ENCODE measurements around the gene NKD1.

Gene NKD1

DNA sequence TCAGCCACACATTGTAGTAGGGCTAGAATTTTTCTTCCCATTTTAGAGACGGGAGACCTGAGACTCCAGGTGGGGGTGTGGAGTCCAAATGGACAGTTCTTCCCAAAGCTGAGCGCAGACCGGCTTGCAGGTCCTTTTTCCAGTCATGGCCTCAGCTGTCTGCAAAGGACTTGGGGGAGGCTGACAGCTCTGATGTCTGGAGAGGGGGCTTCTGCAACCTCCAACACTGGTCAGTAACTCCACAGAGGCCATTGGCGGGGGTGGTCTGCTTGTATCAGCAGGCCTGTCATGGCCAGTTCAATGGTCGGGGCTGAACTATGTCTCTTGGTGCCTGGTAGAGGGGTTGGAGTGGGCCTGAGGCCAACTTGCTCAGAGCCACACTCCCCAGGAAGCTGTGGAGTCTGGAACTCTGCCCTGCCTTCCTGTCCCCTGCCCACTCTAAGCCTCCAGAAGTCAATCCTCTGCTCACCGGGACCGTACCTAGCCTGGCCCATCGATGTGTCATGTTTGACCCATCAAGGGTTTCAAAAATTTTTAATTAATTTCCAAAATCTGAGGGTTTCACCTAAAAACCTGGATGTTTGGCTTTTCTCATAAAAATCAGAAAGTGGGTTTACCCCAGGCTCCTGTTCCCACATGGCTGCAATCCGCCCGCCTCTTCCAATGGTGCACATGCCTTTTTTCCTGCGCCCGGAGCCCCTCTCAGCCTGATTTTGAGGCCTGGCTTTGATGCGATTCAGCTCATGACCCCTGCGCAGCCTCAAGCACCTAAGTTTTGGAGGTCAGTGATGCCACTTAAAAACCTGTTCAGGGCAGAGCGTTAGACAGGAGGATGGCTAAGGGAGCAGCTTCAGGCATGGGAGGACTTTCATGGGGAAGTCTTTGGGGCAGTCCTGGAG is 93.0 kb downstream of the NKD1 start:
- no peak for DNase-seq (ENCODE audit: low read depth)
- no peak for TF ChIP-seq CTCF (IDR thresholded peaks at IDR 0.05; ENCODE audit: control insufficient read depth, insufficient read depth, low read depth, low read length, missing control alignments)
- no peak overlapping the region for H3K4me3 ChIP-seq (ENCODE audit: control insufficient read depth, low read depth, low read length)

- TF ChIP-seq CTCF (IDR thresholded peaks at IDR 0.05; ENCODE audit: control insufficient read depth, insufficient read depth, low read depth, low read length, missing control alignments): no peak
- no peak overlapping the region for H3K4me3 ChIP-seq (ENCODE audit: control insufficient read depth, low read depth, low read length)
These were observed 93.6 kb downstream of the NKD1 start for GRCh38 chr16:50641818-50642187.

DNA sequence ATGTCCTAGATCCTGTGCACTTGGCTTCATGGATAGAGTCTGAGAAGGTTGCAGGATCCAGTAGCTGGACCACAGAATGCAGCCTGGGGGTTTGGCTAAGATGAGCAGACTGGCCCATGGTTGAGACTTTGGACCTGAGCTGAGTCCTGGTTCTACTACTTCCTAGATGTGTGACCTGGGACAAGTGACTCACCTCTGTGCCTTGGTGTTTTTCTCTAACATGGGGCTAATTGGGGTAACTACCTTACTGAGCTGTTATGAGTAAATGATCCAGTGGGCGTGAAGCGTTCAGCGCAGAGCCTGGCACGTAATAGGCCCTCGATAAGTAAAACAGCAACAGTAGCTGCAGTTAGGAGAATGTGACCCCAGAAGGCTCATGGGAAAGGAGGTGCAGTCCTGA is 94.2 kb downstream of the NKD1 start:
- DNase-seq (ENCODE audit: low read depth): no peak
- H3K4me3 ChIP-seq (ENCODE audit: control insufficient read depth, low read depth, low read length): no peak overlapping the region
- no peak for TF ChIP-seq CTCF (IDR thresholded peaks at IDR 0.05; ENCODE audit: control insufficient read depth, insufficient read depth, low read depth, low read length, missing control alignments)

More at GRCh38 chr16:50641818-50642187, 93.6 kb downstream of the NKD1 start:
- no peak for DNase-seq (ENCODE audit: low read depth)

DNA sequence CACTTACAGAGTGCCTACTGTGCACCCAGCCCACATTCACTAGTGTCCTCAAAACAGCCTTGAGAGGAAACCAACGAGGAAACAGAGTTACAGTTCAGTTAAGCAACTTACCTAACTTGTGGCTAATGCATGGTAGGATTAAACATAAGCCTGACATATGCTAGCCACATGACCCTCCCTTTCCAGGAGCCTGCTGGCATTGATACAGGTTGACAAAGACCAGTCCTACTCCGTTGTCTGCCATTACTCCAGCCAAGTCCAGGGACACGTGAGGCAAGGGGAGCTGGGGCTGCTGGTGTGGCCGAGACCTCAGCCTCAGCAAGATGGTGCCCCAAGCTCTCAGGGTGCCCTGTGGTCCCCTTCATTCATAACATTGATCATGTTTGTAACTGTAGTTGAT is 95.0 kb downstream of the NKD1 start:
- no peak for DNase-seq (ENCODE audit: low read depth)
- no peak for TF ChIP-seq CTCF (IDR thresholded peaks at IDR 0.05; ENCODE audit: control insufficient read depth, insufficient read depth, low read depth, low read length, missing control alignments)
- H3K4me3 ChIP-seq (ENCODE audit: control insufficient read depth, low read depth, low read length): no peak overlapping the region

DNA sequence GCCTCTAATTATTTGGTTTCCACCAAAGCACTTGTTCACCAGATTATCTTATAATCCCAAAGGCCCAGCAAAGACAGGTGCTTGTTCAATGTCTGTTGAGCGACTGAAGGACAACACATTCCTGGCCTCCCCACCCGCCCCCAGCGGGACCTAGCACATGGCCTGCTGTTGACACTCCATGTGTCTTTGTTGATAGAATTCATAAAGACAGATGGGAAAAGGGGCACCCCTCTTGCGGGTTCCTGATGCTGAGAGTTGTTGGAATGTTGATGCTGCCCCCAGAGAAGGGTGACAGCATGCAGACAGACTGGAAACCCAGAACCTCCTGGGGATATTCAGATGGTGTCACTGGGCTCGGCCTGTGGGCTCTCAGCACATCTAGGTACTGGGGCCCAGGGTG is 96.0 kb downstream of the NKD1 start:
- TF ChIP-seq CTCF (IDR thresholded peaks at IDR 0.05; ENCODE audit: control insufficient read depth, insufficient read depth, low read depth, low read length, missing control alignments): no peak

DNA sequence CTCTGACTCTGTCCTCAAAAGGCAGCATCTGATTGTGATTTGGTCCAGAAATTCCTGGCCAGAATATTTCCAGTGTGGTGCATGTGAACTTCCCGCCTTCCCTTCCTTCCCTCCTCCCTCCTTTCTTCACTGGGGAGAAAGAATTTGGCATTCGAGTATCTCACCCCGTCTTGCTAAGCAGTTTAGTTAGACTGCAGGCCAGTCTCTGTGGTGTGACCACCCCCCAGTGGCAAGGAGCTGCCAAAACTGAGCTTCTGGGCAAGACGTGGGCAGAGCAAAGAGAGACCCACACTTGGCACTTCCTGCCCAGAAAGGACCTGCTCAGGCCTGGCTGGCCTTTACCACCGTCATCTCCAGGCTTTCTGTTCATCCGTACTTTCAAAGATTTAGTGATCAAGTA is 96.5 kb downstream of the NKD1 start:
- peak; percentile 4 for DNase-seq (ENCODE audit: low read depth)
- TF ChIP-seq CTCF (IDR thresholded peaks at IDR 0.05; ENCODE audit: control insufficient read depth, insufficient read depth, low read depth, low read length, missing control alignments): peak; percentile 39
- H3K4me3 ChIP-seq (ENCODE audit: control insufficient read depth, low read depth, low read length): no peak overlapping the region

More for the DNA sequence above, 96.0 kb downstream of the NKD1 start:
- no peak for DNase-seq (ENCODE audit: low read depth)
- H3K4me3 ChIP-seq (ENCODE audit: control insufficient read depth, low read depth, low read length): no peak overlapping the region

Measured in AG09309 (cell line).